Esophagus muscularis mucosa (tissue), 4 donors: ENCODE results near the gene HENMT1.

Experiments
- EP300 ChIP-seq: sonication (generic); formaldehyde crosslinking; IDR thresholded peaks from one replicate; pipeline ENCODE4 v1.6.1; 2017; ENCODE audit warnings: antibody characterized with exemption
- POLR2A ChIP-seq: fragments of 450-650 bp; IDR thresholded peaks from one replicate; pipeline ENCODE4 v1.6.1; 2017; ENCODE audit warnings: antibody characterized with exemption, moderate library complexity, mild to moderate bottlenecking, low read depth
- POLR2AphosphoS5 ChIP-seq, 2 donors: sonication (generic); formaldehyde crosslinking; IDR thresholded peaks; one replicate each; pipeline ENCODE4 v1.6.1; 2017; ENCODE audit warnings: antibody characterized with exemption in 2 of 2
- TF ChIP-seq, protein P1 (sequence below), 3 experiments: fragments of 200-600 bp in 2 of 3; fragments of 450-650 bp in 1 of 3; sonication (generic) in 2 of 3; IDR thresholded peaks; one replicate each; pipeline ENCODE4 v1.5.1; 2017 to 2019; ENCODE audit warnings: antibody characterized with exemption in 3 of 3, mild to moderate bottlenecking in 2 of 3, moderate library complexity in 1 of 3

DNA sequence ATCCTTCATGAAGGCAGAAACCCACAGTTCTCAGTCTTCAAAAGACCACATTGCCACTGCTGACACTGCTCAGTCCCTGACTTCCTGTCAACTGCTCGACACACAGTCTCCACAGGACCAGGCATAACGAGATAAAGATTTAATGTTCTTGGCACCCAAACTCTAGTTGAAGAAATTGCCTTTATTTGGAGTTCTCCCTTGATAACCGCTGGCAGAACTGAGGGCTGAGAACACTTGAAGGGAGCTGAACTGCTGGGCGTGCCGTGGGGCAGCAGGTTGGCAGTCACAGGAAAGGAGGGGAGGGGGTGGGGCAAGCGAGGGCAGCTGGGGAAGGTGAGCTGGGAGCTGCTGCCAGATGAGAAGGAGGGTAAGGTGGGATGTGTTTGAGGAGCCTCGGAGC, 15.9 kb downstream of the HENMT1 start:
- TF ChIP-seq, protein P1, sequence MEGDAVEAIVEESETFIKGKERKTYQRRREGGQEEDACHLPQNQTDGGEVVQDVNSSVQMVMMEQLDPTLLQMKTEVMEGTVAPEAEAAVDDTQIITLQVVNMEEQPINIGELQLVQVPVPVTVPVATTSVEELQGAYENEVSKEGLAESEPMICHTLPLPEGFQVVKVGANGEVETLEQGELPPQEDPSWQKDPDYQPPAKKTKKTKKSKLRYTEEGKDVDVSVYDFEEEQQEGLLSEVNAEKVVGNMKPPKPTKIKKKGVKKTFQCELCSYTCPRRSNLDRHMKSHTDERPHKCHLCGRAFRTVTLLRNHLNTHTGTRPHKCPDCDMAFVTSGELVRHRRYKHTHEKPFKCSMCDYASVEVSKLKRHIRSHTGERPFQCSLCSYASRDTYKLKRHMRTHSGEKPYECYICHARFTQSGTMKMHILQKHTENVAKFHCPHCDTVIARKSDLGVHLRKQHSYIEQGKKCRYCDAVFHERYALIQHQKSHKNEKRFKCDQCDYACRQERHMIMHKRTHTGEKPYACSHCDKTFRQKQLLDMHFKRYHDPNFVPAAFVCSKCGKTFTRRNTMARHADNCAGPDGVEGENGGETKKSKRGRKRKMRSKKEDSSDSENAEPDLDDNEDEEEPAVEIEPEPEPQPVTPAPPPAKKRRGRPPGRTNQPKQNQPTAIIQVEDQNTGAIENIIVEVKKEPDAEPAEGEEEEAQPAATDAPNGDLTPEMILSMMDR (IDR thresholded peaks at IDR 0.05): no peak
- TF ChIP-seq POLR2A: no peak
- no peak for TF ChIP-seq POLR2AphosphoS5 (IDR thresholded peaks at IDR 0.05)
- no peak for TF ChIP-seq EP300
